DMS79 (cell line): ENCODE results near the gene CCDC117.
"Not testable (repeated sequence)": the region's sequence is repeated elsewhere in the genome, so short reads cannot be mapped to it uniquely, and the experiment has no call there.

Experiments
- DNase-seq: peaks from one replicate; lab custom pipeline; 2025; lab: John Stamatoyannopoulos, UW

The CCDC117 gene

GRCh38 chr22:28772633-28773460 is at the start of gene CCDC117:
Gene CCDC117 (plus strand): TSS chr22:28772695. CDS start chr22:28772850, 155 bp downstream.
- peak; percentile 75 for DNase-seq

- no peak for DNase-seq
Observed at GRCh38 chr22:28728002-28728401, 44.5 kb upstream of the CCDC117 start.

- no peak for DNase-seq
Observed at GRCh38 chr22:28728621-28729313, 43.7 kb upstream of the CCDC117 start.

GRCh38 chr22:28730179-28730578 is 42.3 kb upstream of the CCDC117 start:
- DNase-seq: no peak

GRCh38 chr22:28734393-28734792 is 38.1 kb upstream of the CCDC117 start:
- DNase-seq: peak; percentile 55

GRCh38 chr22:28736301-28737155 is 36.0 kb upstream of the CCDC117 start:
- no peak for DNase-seq

- no peak for DNase-seq
Observed at GRCh38 chr22:28737701-28738100, 34.8 kb upstream of the CCDC117 start.

GRCh38 chr22:28738876-28739275 is 33.6 kb upstream of the CCDC117 start:
- DNase-seq: not testable (repeated sequence)

- no peak for DNase-seq
Observed at GRCh38 chr22:28741200-28741784, 31.2 kb upstream of the CCDC117 start.

GRCh38 chr22:28741785-28742561 is 30.5 kb upstream of the CCDC117 start, which contains the start of the genes CHEK2 and HSCB:
Gene CHEK2 (minus strand): TSS chr22:28741820. CDS start chr22:28734721, 7,099 bp downstream.
Gene HSCB (plus strand): TSS chr22:28742039. CDS start chr22:28742096, 57 bp downstream.
- DNase-seq: peak; percentile 91

GRCh38 chr22:28742562-28742962 is 29.9 kb upstream of the CCDC117 start:
- no peak for DNase-seq

- DNase-seq: no peak
Observed at GRCh38 chr22:28743852-28744251, 28.6 kb upstream of the CCDC117 start.

- DNase-seq: no peak
Observed at GRCh38 chr22:28750471-28750881, 22.0 kb upstream of the CCDC117 start.

- DNase-seq: not testable (repeated sequence)
Observed at GRCh38 chr22:28754512-28754911, 18.0 kb upstream of the CCDC117 start.

GRCh38 chr22:28759861-28760560 is 12.5 kb upstream of the CCDC117 start:
- DNase-seq: no peak

GRCh38 chr22:28761449-28761755 is 11.1 kb upstream of the CCDC117 start:
- no peak for DNase-seq

- DNase-seq: not testable (repeated sequence)
Observed at GRCh38 chr22:28762000-28762399, 10.5 kb upstream of the CCDC117 start.

- no peak for DNase-seq
Observed at GRCh38 chr22:28766628-28767027, 5.9 kb upstream of the CCDC117 start.

- DNase-seq: no peak
Observed at GRCh38 chr22:28768701-28769393, 3.6 kb upstream of the CCDC117 start.
